D721Med (cell line): ENCODE measurements around the gene RPGR.

Experiments
- DNase-seq: peaks from one replicate; pipeline ENCODE4 v3.0.0; 2011; ENCODE audit warnings: low spot score; ENCODE audit not compliant: insufficient read length
- FAIRE-seq: peaks from 2 replicates; lab custom pipeline; 2011; peaks lifted over from hg19 to GRCh38; lab: Jason Lieb, UNC
- CTCF ChIP-seq: IDR thresholded peaks from 2 replicates; pipeline ENCODE4 v1.5.1; 2012; ENCODE audit warnings: mild to moderate bottlenecking, control low read depth; ENCODE audit not compliant: insufficient read depth; ENCODE audit errors: missing control alignments

Gene RPGR

DNA sequence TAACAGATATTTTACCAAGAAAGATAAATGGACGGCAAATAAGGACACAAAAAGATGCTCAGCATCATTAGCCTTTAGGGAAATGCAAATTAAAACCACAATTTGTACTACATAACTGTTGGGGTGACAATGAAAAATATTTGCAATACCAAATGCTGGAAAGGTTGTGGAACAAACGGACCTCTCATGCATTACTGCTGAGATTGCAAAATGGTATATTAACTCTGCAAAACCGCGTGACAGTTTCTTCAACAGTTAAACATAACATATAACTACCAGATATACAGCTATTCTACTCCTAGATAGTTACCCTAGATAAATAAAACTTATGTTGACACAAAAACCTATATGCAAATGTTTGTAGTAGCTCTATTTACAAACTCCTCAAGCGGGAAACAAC lies 18.8 kb upstream of the RPGR start:
- FAIRE-seq (no peak), DNase-seq (no peak)
- no peak for TF ChIP-seq CTCF

- TF ChIP-seq CTCF: no peak
Observed at GRCh38 chrX:38342853-38343778, 15.8 kb upstream of the RPGR start.

DNA sequence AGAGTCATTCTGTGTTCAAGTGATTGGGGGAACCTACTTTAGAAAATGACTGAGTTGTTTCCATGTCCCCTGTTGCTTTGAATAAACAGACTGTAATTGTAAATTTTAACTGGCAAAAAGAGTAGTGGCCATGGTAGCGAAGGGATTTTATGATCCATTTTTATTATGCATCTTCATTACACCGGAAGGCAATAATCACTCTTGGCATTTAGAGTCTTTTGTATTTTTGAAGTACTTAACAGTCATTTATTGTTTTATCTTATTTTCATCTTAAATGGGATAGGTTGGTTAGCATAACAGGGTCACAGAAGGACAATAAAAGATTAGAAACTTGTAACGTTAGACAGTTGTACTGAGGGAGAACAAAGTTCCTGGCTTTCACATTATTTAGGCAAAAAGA lies 14.1 kb upstream of the RPGR start:
- TF ChIP-seq CTCF: no peak
- no peak for DNase-seq
- no peak for FAIRE-seq

More at GRCh38 chrX:38342853-38343778, 15.8 kb upstream of the RPGR start:
- DNase-seq (no peak), FAIRE-seq (no peak)

DNA sequence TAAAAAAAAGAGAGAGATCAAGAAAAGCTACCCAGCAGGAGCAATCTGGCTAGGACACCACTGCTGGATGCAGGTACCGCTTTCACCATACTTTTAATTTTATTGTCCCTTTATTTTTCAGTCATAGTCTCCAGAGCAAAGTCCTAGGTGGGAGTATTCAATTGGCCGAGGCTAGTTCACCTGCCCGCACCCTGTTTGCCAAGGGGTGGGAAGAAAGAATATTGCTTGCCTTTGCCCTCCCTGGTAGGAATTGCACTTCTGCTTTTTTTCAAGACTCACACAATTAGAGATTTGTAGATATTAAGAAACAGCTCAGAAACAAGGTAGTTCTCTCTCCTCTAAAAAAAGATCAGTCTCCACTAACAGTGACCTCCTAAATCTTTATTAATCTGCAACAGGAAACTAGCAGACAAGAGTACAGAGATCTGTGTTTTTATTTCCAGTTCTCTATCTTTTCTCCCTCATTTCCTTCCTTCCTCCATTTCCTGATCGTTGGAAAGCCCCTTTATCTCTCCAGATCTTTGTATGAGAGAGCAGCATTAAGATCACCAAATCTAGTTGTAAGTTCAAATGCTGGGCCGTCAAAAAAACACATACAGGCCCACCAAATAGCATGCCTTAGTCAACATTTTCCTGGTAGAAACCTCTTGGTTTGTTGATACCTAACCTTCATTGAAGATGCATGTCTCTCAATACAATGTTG lies 9.4 kb upstream of the RPGR start:
- no peak for DNase-seq
- TF ChIP-seq CTCF: no peak
- no peak for FAIRE-seq

- no peak for DNase-seq
- no peak for FAIRE-seq
- TF ChIP-seq CTCF: peak; percentile 42
Observed at GRCh38 chrX:38335382-38335781, 8.1 kb upstream of the RPGR start.

DNA sequence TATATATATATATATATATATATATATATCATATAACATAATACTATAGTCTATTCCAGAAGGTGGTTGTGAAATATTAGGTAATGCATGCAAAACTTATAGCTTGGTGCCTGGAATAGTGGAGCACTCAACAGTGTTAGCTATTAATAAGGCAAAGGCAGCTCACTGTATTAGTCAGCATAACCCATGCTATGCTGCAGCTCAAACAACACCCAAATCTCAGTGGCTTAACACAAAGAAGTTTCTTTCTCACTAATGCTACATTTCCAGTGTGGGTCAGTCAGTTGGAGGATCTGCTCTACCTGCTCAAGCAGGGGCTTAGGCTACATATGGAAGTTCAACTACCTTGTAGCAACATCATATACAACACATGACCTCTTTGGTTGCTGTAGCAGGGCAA lies 5.2 kb upstream of the RPGR start:
- DNase-seq: no peak
- FAIRE-seq: no peak
- no peak for TF ChIP-seq CTCF

GRCh38 chrX:38327775-38328081 lies 419 bp upstream of the RPGR start:
- no peak for TF ChIP-seq CTCF
- DNase-seq (no peak), FAIRE-seq (no peak)
